HCT116 (cell line): ENCODE measurements around the gene GATB. TPM values are rescaled to one million over a fixed set of nuclear protein-coding genes. Genes with fewer than 3 reads are reported as not detected.

Experiments used
- ATAC-seq: fragments of 200-7000 bp; cut with Tn5 transposase; 2 replicates; pipeline ENCODE4 v1.9.1; 2020; ENCODE audit warnings: mild to moderate bottlenecking, moderate library complexity
- BruUV-seq: library from RNA; stranded (reverse); fragments of 400-500 nt; replicated peaks from 2 replicates; lab custom pipeline; 2021; lab: Mats Ljungman, UMichigan
- CTCF ChIA-PET: fragments of 300-600 bp; sonication (Branson Sonifier 250); formaldehyde crosslinking; loops from one replicate; lab custom pipeline; 2021; ENCODE audit warnings: antibody characterized with exemption; lab: Charles Lee
- POLR2A ChIA-PET: fragments of 300-600, 350-600 bp; sonication (Branson Sonifier 250); formaldehyde crosslinking; loops from one replicate; lab custom pipeline; 2021; ENCODE audit warnings: antibody characterized with exemption; lab: Charles Lee
- RAD21 ChIA-PET, 2 experiments: fragments of 300-600 bp; sonication (Branson Sonifier 250); formaldehyde crosslinking; loops; one replicate each; lab custom pipeline; 2023; ENCODE audit warnings: low total read pairs in 2 of 2; ENCODE audit not compliant: uncharacterized antibody in 2 of 2, unreplicated experiment in 2 of 2, low non-redundant PET in 1 of 2; lab: Charles Lee
- DNase-seq: peaks from one replicate; pipeline ENCODE4 v3.0.0-alpha.2; 2010; ENCODE audit warnings: low read depth, low spot score
- H2AFZ ChIP-seq: fragments of 200-600 bp; shearing (Covaris generic), sonication (generic); 2 replicates; pipeline ENCODE4 v1.6.1; 2017; ENCODE audit warnings: low read depth, mixed run types, mixed read lengths, antibody characterized with exemption, low read length; ENCODE audit not compliant: poor library complexity, severe bottlenecking
- H3K27ac ChIP-seq: 2 replicates; pipeline ENCODE4 v1.5.1; 2012; ENCODE audit warnings: low read depth, low read length
- H3K27me3 ChIP-seq: fragments of 200-600 bp; sonication (generic); 2 replicates; pipeline ENCODE4 v1.6.1; 2016; ENCODE audit warnings: mixed run types, low read length, mixed read lengths; ENCODE audit not compliant: insufficient read depth
- H3K36me3 ChIP-seq, 2 experiments: fragments of 200-500 bp in 1 of 2; fragments of 200-600 bp in 1 of 2; sonication (Bioruptor generic) in 1 of 2; sonication (generic) in 1 of 2; 2 replicates each; pipeline versions ENCODE4 v1.5.1 to v1.6.1; 2014 to 2016; ENCODE audit warnings: low read length in 2 of 2, inconsistent platforms in 1 of 2, mixed read lengths in 1 of 2, mixed run types in 1 of 2; ENCODE audit not compliant: insufficient read depth in 2 of 2, control insufficient read depth in 1 of 2
- H3K4me1 ChIP-seq, 2 experiments: fragments of 200-600 bp in 1 of 2; sonication (generic) in 1 of 2; 2 replicates each; pipeline versions ENCODE4 v1.5.1 to v1.6.1; 2012 to 2017; ENCODE audit warnings: low read length in 2 of 2, inconsistent platforms in 1 of 2, mild to moderate bottlenecking in 1 of 2, mixed read lengths in 1 of 2, mixed run types in 1 of 2, moderate library complexity in 1 of 2; ENCODE audit not compliant: insufficient read depth in 2 of 2, control insufficient read depth in 1 of 2
- H3K4me2 ChIP-seq: fragments of 200-600 bp; sonication (generic); 2 replicates; pipeline ENCODE4 v1.6.1; 2017; ENCODE audit warnings: mixed run types, low read length, mixed read lengths
- H3K4me3 ChIP-seq, 2 experiments: fragments of 200-600 bp in 1 of 2; sonication (generic) in 1 of 2; replicated peaks in 1 of 2; 2 replicates each; pipeline ENCODE4 v1.5.1; 2011 to 2016; ENCODE audit warnings: low read length in 2 of 2, control low read depth in 1 of 2, low read depth in 1 of 2, mild to moderate bottlenecking in 1 of 2, mixed read lengths in 1 of 2, mixed run types in 1 of 2
- H3K79me2 ChIP-seq: fragments of 200-600 bp; sonication (generic); 2 replicates; pipeline ENCODE4 v1.6.1; 2017; ENCODE audit warnings: mild to moderate bottlenecking, mixed run types, low read length, moderate library complexity, mixed read lengths; ENCODE audit not compliant: insufficient read depth
- H3K9ac ChIP-seq: fragments of 200-600 bp; sonication (generic); 2 replicates; pipeline ENCODE4 v1.6.1; 2016; ENCODE audit warnings: low read length, mixed read lengths
- H3K9me2 ChIP-seq: fragments of 200-600 bp; sonication (generic), shearing (Covaris generic); 2 replicates; pipeline ENCODE4 v1.6.1; 2017; ENCODE audit warnings: mixed run types, mild to moderate bottlenecking, moderate library complexity; ENCODE audit not compliant: insufficient read depth
- H3K9me3 ChIP-seq, 2 experiments: fragments of 200-500 bp in 1 of 2; fragments of 200-600 bp in 1 of 2; sonication (Bioruptor generic) in 1 of 2; sonication (generic) in 1 of 2; 2 replicates each; pipeline ENCODE4 v1.6.1; 2014 to 2017; ENCODE audit warnings: low read length in 2 of 2, mixed read lengths in 2 of 2, inconsistent platforms in 1 of 2, low read depth in 1 of 2, mild to moderate bottlenecking in 1 of 2, mixed run types in 1 of 2, moderate library complexity in 1 of 2; ENCODE audit not compliant: control insufficient read depth in 1 of 2, insufficient read depth in 1 of 2
- H4K20me1 ChIP-seq: fragments of 200-600 bp; sonication (generic), shearing (Covaris generic); 2 replicates; pipeline ENCODE4 v1.6.1; 2017; ENCODE audit warnings: mixed run types, mild to moderate bottlenecking, moderate library complexity; ENCODE audit not compliant: insufficient read depth
- ATF3 ChIP-seq: IDR thresholded peaks from 2 replicates; pipeline ENCODE4 v1.6.1; 2012
- CBX3 ChIP-seq: IDR thresholded peaks from 2 replicates; pipeline ENCODE4 v1.6.1; 2012; ENCODE audit warnings: low read depth
- CEBPB ChIP-seq: IDR thresholded peaks from 2 replicates; pipeline ENCODE4 v1.6.1; 2012; ENCODE audit warnings: low read depth
- CTCF ChIP-seq, 3 experiments: fragments of 200-600 bp in 1 of 3; sonication (generic) in 1 of 3; IDR thresholded peaks in 2 of 3; conservative IDR thresholded peaks in 1 of 3; 2 replicates each; pipeline ENCODE4 v1.5.1; 2012 to 2017; ENCODE audit warnings: low read depth in 2 of 3, low read length in 2 of 3, antibody characterized with exemption in 1 of 3, borderline replicate concordance in 1 of 3, control low read depth in 1 of 3, mild to moderate bottlenecking in 1 of 3, mixed read lengths in 1 of 3, mixed run types in 1 of 3, moderate library complexity in 1 of 3; ENCODE audit not compliant: insufficient read depth in 1 of 3
- EGR1 ChIP-seq: IDR thresholded peaks from 2 replicates; pipeline ENCODE4 v1.6.1; 2012; ENCODE audit warnings: low read depth
- EZH2 ChIP-seq: fragments of 200-600 bp; sonication (generic); IDR thresholded peaks from 2 replicates; pipeline ENCODE4 v1.6.1; 2017; ENCODE audit warnings: antibody characterized with exemption, mixed run types
- JUND ChIP-seq: IDR thresholded peaks from 2 replicates; pipeline ENCODE4 v1.6.1; 2012
- POLR2A ChIP-seq: IDR thresholded peaks from 2 replicates; pipeline ENCODE4 v1.7.0; 2011; ENCODE audit warnings: borderline replicate concordance; ENCODE audit not compliant: insufficient read depth, insufficient read length; ENCODE audit errors: extremely low read depth
- RAD21 ChIP-seq: IDR thresholded peaks from 2 replicates; pipeline ENCODE4 v1.6.1; 2012; ENCODE audit warnings: low read depth, mild to moderate bottlenecking
- SP1 ChIP-seq: IDR thresholded peaks from 2 replicates; pipeline ENCODE4 v1.6.1; 2012; ENCODE audit warnings: low read depth
- SRF ChIP-seq: IDR thresholded peaks from 2 replicates; pipeline ENCODE4 v1.6.1; 2012; ENCODE audit warnings: low read depth
- ZFX ChIP-seq: fragments of 450-650 bp; IDR thresholded peaks from 2 replicates; pipeline ENCODE4 v1.6.1; 2017
- ZNF274 ChIP-seq: fragments of 200-500 bp; sonication (Bioruptor generic); IDR thresholded peaks from 2 replicates; pipeline ENCODE4 v1.6.1; 2014; ENCODE audit warnings: mild to moderate bottlenecking, low read depth, low read length, inconsistent platforms
- intact Hi-C: fragments of 100-400 bp; cut with micrococcal nuclease; formaldehyde crosslinking; loops from 2 replicates; pipeline ENCODE4 v1.10.0; 2022
- total RNA-seq: library from RNA; stranded (reverse); gene quantifications from one replicate; pipeline ENCODE4 v1.2.1, GENCODE V29; 2021; ENCODE audit not compliant: unreplicated experiment
- TF ChIP-seq, protein P1 (sequence below): IDR thresholded peaks from 2 replicates; pipeline ENCODE4 v1.6.1; 2012
- TF ChIP-seq, protein P2 (sequence below): IDR thresholded peaks from 2 replicates; pipeline ENCODE4 v1.6.1; 2012; ENCODE audit warnings: low read depth

Gene GATB
- total RNA-seq, 1 experiment from 2014 or later, result 29.3 TPM

DNA sequence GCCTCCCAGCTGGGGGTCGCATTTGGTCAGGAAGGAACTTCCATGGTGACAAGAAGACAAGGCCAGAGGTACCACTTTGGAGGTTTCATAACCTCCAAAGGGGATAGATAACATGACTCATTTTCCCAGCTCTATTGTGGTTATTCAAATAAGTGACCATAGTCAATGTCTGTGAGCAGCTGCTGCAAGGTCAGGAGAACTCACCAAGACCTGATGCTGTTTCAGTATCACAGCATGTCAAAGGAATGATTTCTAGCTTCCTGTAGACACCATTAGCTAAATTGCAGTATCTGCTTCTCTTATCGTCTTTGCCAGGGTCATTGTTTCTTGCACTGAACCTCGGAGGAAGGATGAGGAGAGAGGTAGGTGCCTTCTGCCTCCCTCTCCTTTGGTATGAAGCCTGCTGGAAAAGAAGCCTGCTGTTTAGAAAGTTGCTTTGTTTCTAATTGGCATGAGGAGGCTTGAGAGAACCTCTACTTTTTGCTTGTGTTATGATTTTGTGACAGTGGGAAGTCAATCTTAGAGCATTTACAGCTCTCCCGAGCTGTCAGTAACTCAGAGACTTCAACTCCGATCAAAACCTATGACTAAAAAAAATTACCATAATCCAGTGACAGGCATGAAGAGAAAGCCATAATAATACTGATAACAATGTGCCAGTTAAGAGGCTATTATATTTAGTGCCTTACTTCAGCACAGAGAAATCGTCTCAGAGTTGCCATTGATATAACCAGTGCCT is 38.0 kb upstream of the GATB start:
- CTCF ChIA-PET, result no interaction called here
- H3K9ac ChIP-seq, result no peak overlapping the region
- intact Hi-C loops, result no loop called here
- TF ChIP-seq SP1, result no peak
- TF ChIP-seq, protein P1, sequence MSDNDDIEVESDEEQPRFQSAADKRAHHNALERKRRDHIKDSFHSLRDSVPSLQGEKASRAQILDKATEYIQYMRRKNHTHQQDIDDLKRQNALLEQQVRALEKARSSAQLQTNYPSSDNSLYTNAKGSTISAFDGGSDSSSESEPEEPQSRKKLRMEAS, result no peak
- no peak for TF ChIP-seq EGR1
- TF ChIP-seq RAD21, result no peak
- no peak for TF ChIP-seq POLR2A
- TF ChIP-seq ZNF274, result no peak
- no peak for TF ChIP-seq CEBPB
- TF ChIP-seq EZH2, result no peak
- no peak for TF ChIP-seq SRF
- TF ChIP-seq CTCF (IDR thresholded peaks at IDR 0.05 in 2 of 3, conservative IDR thresholded peaks at IDR 0.05 in 1 of 3; ENCODE audit: borderline replicate concordance in 1 of 3, insufficient read depth in 1 of 3, low read depth in 2 of 3, low read length in 2 of 3), result no peak
- TF ChIP-seq ATF3, result no peak
- no peak for TF ChIP-seq JUND
- TF ChIP-seq, protein P2, sequence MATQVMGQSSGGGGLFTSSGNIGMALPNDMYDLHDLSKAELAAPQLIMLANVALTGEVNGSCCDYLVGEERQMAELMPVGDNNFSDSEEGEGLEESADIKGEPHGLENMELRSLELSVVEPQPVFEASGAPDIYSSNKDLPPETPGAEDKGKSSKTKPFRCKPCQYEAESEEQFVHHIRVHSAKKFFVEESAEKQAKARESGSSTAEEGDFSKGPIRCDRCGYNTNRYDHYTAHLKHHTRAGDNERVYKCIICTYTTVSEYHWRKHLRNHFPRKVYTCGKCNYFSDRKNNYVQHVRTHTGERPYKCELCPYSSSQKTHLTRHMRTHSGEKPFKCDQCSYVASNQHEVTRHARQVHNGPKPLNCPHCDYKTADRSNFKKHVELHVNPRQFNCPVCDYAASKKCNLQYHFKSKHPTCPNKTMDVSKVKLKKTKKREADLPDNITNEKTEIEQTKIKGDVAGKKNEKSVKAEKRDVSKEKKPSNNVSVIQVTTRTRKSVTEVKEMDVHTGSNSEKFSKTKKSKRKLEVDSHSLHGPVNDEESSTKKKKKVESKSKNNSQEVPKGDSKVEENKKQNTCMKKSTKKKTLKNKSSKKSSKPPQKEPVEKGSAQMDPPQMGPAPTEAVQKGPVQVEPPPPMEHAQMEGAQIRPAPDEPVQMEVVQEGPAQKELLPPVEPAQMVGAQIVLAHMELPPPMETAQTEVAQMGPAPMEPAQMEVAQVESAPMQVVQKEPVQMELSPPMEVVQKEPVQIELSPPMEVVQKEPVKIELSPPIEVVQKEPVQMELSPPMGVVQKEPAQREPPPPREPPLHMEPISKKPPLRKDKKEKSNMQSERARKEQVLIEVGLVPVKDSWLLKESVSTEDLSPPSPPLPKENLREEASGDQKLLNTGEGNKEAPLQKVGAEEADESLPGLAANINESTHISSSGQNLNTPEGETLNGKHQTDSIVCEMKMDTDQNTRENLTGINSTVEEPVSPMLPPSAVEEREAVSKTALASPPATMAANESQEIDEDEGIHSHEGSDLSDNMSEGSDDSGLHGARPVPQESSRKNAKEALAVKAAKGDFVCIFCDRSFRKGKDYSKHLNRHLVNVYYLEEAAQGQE, result no peak
- no peak for TF ChIP-seq CBX3
- TF ChIP-seq ZFX, result no peak
- TF ChIP-seq, all 23 proteins: peak for 0
- Histone ChIP-seq H3K9me3 (no peaks in the 10 kb centered on the region), H3K79me2 (no peaks in the 10 kb centered on the region), H4K20me1 (no peaks in the 10 kb centered on the region), H3K4me2 (no peak overlapping the region), H3K27me3 (no peaks in the 10 kb centered on the region; the same call in 1 of the 2 replicates), H2AFZ (no peak overlapping the region), H3K36me3 (no peaks in the 10 kb centered on the region), H3K27ac (no peak overlapping the region), H3K4me1 (peaks cover 0 to 2% of the 10 kb centered on the region in 2 experiments; a peak in 1 of 4 replicates), H3K9me2 (no peaks in the 10 kb centered on the region), H3K4me3 (no peak overlapping the region)
- DNase-seq (no peak), ATAC-seq (no peak)
- ChIA-PET POLR2A (no interaction called here), RAD21 (no interaction called here)
- no TSS peak for BruUV-seq
